ENCODE results near the gene EHD4.

EHD4 gene

GRCh38 chr15:41950489-41950888 is 21.9 kb downstream of the EHD4 start:
- DNase-seq: no peak

GRCh38 chr15:41950127-41950483 is 22.3 kb downstream of the EHD4 start:
- DNase-seq: no peak
- no peak for TF ChIP-seq GATA1 (IDR thresholded peaks at IDR 0.05; ENCODE audit: low read depth, low read length)
- no peak for TF ChIP-seq POLR2A (IDR thresholded peaks at IDR 0.05; ENCODE audit: low read length)

More at GRCh38 chr15:41950489-41950888, 21.9 kb downstream of the EHD4 start:
- TF ChIP-seq POLR2A (IDR thresholded peaks at IDR 0.05; ENCODE audit: low read length): no peak
- TF ChIP-seq GATA1 (IDR thresholded peaks at IDR 0.05; ENCODE audit: low read depth, low read length): no peak

DNA sequence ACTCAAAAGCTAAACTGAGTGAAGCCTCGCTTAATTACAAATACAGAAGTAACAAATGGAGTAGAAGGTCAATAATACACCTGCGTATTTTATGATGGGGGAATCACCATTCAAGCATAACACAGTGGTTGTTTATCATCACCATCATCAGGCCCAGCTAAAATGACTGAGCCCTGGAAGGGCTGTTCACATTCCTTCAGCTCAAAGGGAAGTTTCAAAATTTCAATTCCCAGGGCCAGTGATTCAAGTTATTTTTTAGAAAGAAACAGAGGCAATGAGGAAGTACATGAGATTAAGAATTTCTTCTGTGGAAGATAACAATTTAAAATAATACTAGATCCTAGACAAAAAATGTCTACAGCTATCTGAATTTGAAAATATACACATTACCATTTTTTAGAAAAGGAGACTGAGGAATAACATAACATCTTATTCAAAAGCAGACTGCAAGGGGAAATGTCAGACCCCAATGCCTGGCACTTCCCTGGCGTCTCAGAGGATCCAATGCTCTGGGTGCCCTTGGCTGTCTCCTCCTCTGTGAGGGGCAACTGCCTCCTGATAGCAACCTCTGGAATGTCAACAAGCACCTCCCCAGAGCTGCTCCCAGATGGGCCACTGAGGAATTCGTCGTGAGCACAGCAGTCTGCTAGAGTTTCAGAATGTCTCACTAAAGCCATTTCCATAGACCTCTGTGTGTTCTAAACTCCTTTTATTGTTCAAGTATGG is 22.8 kb downstream of the EHD4 start:
- no peak for TF ChIP-seq POLR2A (IDR thresholded peaks at IDR 0.05; ENCODE audit: low read length)
- TF ChIP-seq GATA1 (IDR thresholded peaks at IDR 0.05; ENCODE audit: low read depth, low read length): no peak
- DNase-seq: no peak

DNA sequence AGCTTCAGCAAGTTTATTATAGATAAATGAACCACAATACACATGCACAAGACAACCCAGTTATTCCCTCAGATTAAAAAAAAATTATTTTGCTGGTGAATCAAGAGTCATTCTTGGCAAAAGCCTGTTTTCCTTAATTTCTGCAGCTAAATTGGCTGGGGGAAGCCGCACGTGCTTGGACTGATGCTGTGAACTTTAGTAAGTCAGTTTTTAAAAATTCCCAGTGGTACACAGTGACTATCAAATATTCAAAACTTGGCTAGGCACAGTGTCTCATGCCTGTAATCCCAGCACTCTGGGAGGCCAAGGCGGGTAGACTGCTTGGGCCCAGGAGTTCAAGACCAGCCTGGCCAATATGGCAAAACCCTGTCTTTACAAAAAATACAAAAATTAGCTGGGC is 23.9 kb downstream of the EHD4 start:
- TF ChIP-seq POLR2A (IDR thresholded peaks at IDR 0.05; ENCODE audit: low read length) (no peak), GATA1 (IDR thresholded peaks at IDR 0.05; ENCODE audit: low read depth, low read length) (no peak)
- DNase-seq: no peak

- no peak for DNase-seq
- no peak for TF ChIP-seq POLR2A (IDR thresholded peaks at IDR 0.05; ENCODE audit: low read length)
- no peak for TF ChIP-seq GATA1 (IDR thresholded peaks at IDR 0.05; ENCODE audit: low read depth, low read length)
Observed at GRCh38 chr15:41946970-41947369, 25.4 kb downstream of the EHD4 start.

DNA sequence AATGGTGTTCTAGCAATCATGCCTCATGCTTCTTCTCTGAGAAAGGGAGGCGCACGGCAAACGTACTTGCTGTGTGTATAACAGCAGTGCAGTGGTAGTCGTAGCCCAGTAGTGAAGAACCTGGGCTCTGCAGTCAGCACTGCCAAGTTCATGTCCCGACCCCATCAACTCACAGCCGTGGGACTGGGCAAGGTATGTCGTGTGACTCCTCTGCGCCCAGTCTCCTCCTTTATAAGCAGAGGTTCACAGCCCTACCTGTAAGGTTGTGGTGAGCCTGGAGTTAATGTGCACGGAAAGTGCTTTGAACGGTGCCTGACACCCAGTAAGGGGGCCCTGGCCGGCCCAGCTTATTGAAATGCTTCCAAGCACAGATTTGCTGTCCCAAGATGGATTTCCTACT is 26.6 kb downstream of the EHD4 start:
- TF ChIP-seq GATA1 (IDR thresholded peaks at IDR 0.05; ENCODE audit: low read depth, low read length) (no peak), POLR2A (IDR thresholded peaks at IDR 0.05; ENCODE audit: low read length) (no peak)
- no peak for DNase-seq

DNA sequence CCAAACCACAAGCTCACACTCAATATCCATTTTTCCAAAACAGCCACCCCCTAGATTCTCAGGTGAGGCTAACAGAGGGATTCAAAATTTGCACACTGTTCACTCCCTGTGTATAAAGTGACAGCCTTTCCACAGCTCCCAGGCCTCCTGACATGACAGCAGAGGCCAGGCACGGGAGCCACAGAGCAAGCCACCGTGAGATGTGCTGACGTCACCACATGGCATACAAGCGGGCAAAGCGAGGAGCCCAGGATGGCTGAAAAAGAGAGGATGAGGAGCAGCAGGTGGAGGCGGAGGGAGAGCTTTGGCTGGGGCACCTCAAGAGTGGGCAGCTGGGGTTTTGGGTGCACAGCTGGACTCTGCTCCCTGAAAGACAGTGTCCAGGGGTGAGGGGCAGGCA is 27.1 kb downstream of the EHD4 start:
- TF ChIP-seq GATA1 (IDR thresholded peaks at IDR 0.05; ENCODE audit: low read depth, low read length): no peak
- no peak for DNase-seq

DNA sequence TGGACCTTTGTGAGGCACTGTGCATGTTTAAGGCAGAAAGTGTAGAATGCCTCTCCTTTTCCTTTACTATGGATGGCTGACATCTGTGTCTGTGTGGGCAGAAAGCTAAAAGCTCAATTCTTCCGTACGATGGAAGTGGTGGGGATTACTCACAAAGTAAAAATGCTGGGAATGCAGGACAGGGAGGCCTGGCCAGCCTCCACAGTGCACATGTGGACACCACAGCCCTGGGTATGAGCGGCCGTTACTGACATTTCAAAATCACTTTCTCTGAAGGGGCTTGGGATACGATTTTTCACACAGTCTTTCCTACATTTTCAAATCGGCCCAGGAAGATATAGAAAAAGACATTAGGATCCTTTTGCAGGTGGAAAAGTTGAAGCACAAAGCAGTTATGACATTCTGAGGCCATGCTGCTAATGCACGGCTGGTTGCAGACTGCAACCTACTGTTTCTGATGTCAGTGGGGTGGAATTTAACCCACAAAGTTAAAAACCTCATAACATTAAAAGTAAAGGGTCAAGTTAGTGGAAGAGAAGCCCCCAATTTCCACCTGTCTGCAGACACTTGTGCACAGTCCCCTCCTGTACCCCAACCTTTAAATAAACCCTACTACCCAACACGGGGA is 27.9 kb downstream of the EHD4 start:
- no peak for DNase-seq
- TF ChIP-seq POLR2A (IDR thresholded peaks at IDR 0.05; ENCODE audit: low read length) (no peak), GATA1 (IDR thresholded peaks at IDR 0.05; ENCODE audit: low read depth, low read length) (no peak)

- no peak for TF ChIP-seq GATA1 (IDR thresholded peaks at IDR 0.05; ENCODE audit: low read depth, low read length)
- TF ChIP-seq POLR2A (IDR thresholded peaks at IDR 0.05; ENCODE audit: low read length): no peak
Observed at GRCh38 chr15:41943543-41944312, 28.6 kb downstream of the EHD4 start.

GRCh38 chr15:41942886-41943285 is 29.5 kb downstream of the EHD4 start:
- DNase-seq: no peak
- no peak for TF ChIP-seq POLR2A (IDR thresholded peaks at IDR 0.05; ENCODE audit: low read length)

More at GRCh38 chr15:41943543-41944312, 28.6 kb downstream of the EHD4 start:
- no peak for DNase-seq

GRCh38 chr15:41941644-41942415 is 30.5 kb downstream of the EHD4 start:
- DNase-seq: no peak
- TF ChIP-seq GATA1 (IDR thresholded peaks at IDR 0.05; ENCODE audit: low read depth, low read length) (no peak), POLR2A (IDR thresholded peaks at IDR 0.05; ENCODE audit: low read length) (no peak)

DNA sequence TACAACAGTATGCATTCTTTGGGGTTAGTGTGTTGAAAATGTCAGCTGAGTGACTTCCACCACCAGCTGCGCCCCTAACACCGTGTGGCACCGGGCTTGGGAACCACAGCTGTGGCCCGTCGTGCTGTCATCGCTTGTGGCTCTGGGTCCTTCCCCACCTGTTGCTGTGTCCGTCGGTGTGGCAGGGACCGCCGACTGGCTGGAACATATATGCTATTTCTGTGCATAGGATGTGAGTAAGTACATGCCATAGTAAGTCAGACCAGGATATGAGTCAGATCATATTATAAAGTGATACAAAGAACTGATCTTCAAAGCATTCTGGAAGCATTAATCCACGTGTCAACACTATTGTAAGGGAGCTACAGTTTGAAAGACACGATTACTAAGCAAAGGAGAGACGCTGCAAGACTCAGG is 31.9 kb downstream of the EHD4 start:
- no peak for DNase-seq
- TF ChIP-seq GATA1 (IDR thresholded peaks at IDR 0.05; ENCODE audit: low read depth, low read length): no peak
- TF ChIP-seq POLR2A (IDR thresholded peaks at IDR 0.05; ENCODE audit: low read length): no peak

DNA sequence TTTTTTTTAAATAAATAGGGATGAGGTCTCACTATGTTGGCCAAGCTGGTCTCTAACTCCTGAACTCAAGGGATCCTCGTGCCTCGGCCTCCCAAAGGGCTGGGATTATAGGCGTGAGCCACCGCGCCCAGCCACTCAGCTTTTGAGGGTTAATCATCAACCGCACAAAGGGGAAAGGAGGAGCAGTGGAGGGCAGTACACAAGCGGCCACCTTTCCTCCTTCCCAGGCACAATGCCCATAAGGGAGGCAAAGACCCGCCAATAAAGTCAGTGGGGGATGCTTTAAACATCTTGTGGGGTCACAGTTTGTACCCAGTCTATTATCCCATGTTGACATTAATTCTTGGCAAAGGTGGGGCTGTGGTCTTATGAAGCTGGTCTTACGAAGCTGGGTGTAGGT is 32.4 kb downstream of the EHD4 start:
- TF ChIP-seq POLR2A (IDR thresholded peaks at IDR 0.05; ENCODE audit: low read length) (no peak), GATA1 (IDR thresholded peaks at IDR 0.05; ENCODE audit: low read depth, low read length) (no peak)
- DNase-seq: no peak

- TF ChIP-seq POLR2A (IDR thresholded peaks at IDR 0.05; ENCODE audit: low read length) (no peak), GATA1 (IDR thresholded peaks at IDR 0.05; ENCODE audit: low read depth, low read length) (no peak)
- no peak for DNase-seq
Observed at GRCh38 chr15:41937568-41937923, 34.8 kb downstream of the EHD4 start.

Data from erythroblast (primary cell).